Measurements from ENCODE around the gene PAK1IP1. TPM values are rescaled to one million over a fixed set of nuclear protein-coding genes. Genes with fewer than 3 reads are reported as not detected.

The PAK1IP1 gene
- total and polyA plus RNA-seq, 11 donors = 6.1 to 21.0 (median 8.7) TPM

DNA sequence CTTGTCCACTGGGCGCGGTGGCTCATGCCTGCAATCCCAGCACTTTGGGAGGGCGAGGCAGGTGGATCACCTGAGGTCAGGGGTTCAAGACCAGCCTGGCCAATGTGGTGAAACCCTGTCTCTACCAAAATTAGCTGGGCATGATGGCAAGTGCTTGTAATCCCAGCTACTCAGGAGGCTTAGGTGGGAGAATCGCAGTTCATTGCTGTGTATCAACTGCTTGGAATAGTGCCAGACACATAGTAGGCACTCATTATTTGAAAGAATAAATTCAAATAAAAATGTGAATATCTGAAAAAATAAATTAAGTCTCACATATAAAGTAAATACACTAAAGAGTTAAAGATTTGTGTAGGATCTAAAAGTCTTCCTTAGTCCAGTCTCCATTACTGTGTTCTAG, 1.9 kb downstream of the PAK1IP1 start:
- H3K4me1 ChIP-seq = peaks cover 0 to 32% (median 18%) of the 10 kb centered on the region in 12 donors
- DNase-seq (no peak), ATAC-seq (no peak)
- H3K27ac ChIP-seq = no peak overlapping the region
- H3K4me3 ChIP-seq = no peak overlapping the region
- no peaks in the 10 kb centered on the region for H3K9me3 ChIP-seq
- 91 to 100% (median 97%) methylated on average over 4 of the region's 4 CpGs for WGBS, 4 donors
- peaks cover 0 to 46% (median 34%) of the 10 kb centered on the region in 9 donors for H3K36me3 ChIP-seq
- H3K27me3 ChIP-seq = no peaks in the 10 kb centered on the region
- TF ChIP-seq POLR2A (IDR thresholded peaks at IDR 0.05) (no peak), CTCF (IDR thresholded peaks at IDR 0.05) (no peak)
- intact Hi-C loops (cut with DNase I) = loop anchor here in 5 of 10 donors (5.0 to 10.0 kb wide), 5 partner anchors 48 to 192 kb away; partner anchors contain the start of gene TMEM14B (in 2 of the 5)

GRCh38 chr6:10713962-10714361, 19.2 kb downstream of the PAK1IP1 start:
- intact Hi-C loops (cut with DNase I) = no loop called here
- DNase-seq (no peak), ATAC-seq (no peak)
- no peak overlapping the region for H3K27ac ChIP-seq
- peaks cover 0 to 7% (median 0%) of the 10 kb centered on the region in 12 donors for H3K9me3 ChIP-seq
- 85 to 87% (median 85%) methylated on average over 8 of the region's 8 CpGs for WGBS, 4 donors
- H3K36me3 ChIP-seq = peaks cover 0 to 20% (median 14%) of the 10 kb centered on the region in 9 donors
- H3K4me1 ChIP-seq = no peaks in the 10 kb centered on the region
- no peaks in the 10 kb centered on the region for H3K27me3 ChIP-seq
- TF ChIP-seq CTCF (IDR thresholded peaks at IDR 0.05) = no peak
- no peak for TF ChIP-seq POLR2A (IDR thresholded peaks at IDR 0.05)
- no peak overlapping the region for H3K4me3 ChIP-seq

DNA sequence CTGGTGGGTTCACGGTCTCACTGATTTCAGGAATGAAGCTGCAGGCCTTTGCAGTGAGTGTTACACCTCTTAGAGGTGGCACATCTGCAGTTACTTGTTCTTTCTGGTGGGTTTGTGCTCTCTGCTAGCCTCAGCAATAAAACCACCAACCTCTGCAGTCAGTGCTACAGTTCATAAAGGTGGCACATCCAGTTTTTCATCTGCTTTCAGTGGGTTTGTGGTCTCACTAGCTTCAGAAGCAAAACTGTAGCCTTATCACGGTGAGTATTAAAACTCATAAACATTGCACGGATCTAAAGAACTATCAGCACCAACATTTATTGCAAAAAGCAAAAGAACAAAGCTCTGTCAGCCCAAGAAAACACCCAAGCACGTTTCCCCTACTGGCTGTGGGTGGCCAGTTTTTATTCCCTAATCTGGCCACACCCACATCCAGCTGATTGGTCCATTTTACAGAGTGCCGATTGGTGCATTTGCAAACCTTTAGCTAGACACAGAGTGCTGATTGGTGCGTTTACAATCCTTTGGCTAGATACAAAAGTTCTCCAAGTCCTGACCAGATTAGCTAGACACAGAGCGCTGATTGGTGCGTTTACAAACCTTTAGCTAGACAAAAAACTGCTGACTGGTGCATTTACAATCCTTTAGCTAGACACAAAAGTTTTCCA, 24.7 kb downstream of the PAK1IP1 start:
- peaks cover 0 to 13% (median 0%) of the 10 kb centered on the region in 12 donors for H3K9me3 ChIP-seq
- intact Hi-C loops (cut with DNase I) = no loop called here
- peak overlapping the region in 10 of 12 donors; percentile 61 to 85 (median 76) for H3K4me3 ChIP-seq
- H3K4me1 ChIP-seq = peaks cover 0 to 34% (median 17%) of the 10 kb centered on the region in 12 donors
- peak overlapping the region in 11 of 12 donors; percentile 81 to 97 (median 92) for H3K27ac ChIP-seq
- ATAC-seq = no peak
- H3K36me3 ChIP-seq = no peaks in the 10 kb centered on the region
- 71 to 87% (median 74%) methylated on average over 8 of the region's 8 CpGs for WGBS, 4 donors
- no peak for DNase-seq
- TF ChIP-seq CTCF (IDR thresholded peaks at IDR 0.05) (no peak), POLR2A (IDR thresholded peaks at IDR 0.05) (no peak)
- no peaks in the 10 kb centered on the region for H3K27me3 ChIP-seq

- TF ChIP-seq POLR2A (IDR thresholded peaks at IDR 0.05) (no peak), CTCF (IDR thresholded peaks at IDR 0.05) (no peak)
- peak; percentile 57 to 69 (median 66) for DNase-seq
- peak overlapping the region; percentile 81 to 97 (median 92) for H3K27ac ChIP-seq
- H3K4me1 ChIP-seq = peaks cover 0 to 38% (median 22%) of the 10 kb centered on the region in 12 donors
- WGBS, 4 donors = 28 to 64% (median 37%) methylated on average over 3 to 21 of the region's 21 CpGs
- H3K4me3 ChIP-seq = peak overlapping the region; percentile 26 to 85 (median 74)
- intact Hi-C loops (cut with DNase I) = no loop called here
- ATAC-seq = no peak
- no peaks in the 10 kb centered on the region for H3K27me3 ChIP-seq
- H3K9me3 ChIP-seq = peaks cover 0 to 13% (median 0%) of the 10 kb centered on the region in 12 donors
- peaks cover 0 to 3% (median 0%) of the 10 kb centered on the region in 9 donors for H3K36me3 ChIP-seq
These were observed 25.1 kb downstream of the PAK1IP1 start for GRCh38 chr6:10719964-10720264.

All from heart left ventricle (tissue), 16 donors.